Right kidney (tissue), 1 donor: Measurements from ENCODE around the gene ELL.

Experiments used
- DNase-seq: peaks from one replicate; pipeline ENCODE4 v3.0.0-alpha.2; 2016

The ELL gene

DNA sequence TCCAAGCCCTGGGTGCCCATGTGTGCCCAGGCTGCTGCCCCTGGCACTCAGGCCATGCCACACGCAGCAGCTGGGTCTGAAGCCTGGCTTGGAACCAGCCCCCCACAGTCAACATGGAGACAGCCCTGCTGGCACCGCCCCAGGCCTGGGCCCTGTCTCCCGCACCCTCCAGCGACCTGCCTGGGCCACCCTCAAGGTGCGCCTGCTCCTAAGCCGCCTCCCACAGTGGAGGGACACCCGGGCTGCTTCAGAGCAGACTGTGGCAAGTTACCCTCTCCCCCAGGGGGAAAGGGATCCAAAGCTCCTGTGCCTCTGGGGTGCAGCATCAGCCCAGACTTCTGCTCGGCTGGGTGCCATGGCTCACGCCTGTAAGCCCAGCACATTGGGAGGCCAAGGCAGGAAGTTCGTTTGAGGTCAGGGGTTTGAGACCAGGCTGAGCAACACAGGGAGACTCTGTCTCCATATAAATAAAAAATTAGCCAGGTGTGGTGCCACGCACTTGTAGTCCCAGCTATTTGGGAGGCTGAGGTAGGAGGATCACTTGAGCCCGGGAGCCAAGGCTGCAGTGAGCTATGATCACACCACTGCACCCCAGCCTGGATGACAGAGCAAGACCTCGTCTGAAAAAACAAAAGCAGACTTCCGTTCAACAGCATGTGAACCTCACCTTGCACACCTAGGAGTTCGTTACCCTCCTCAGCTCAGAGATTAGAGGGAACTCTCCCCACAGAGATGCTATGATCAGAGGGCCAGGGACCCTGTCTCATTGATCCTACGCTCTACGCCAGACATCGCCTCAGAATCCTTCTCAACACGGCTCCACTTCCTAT is 15.6 kb downstream of the ELL start:
- DNase-seq, result no peak

DNA sequence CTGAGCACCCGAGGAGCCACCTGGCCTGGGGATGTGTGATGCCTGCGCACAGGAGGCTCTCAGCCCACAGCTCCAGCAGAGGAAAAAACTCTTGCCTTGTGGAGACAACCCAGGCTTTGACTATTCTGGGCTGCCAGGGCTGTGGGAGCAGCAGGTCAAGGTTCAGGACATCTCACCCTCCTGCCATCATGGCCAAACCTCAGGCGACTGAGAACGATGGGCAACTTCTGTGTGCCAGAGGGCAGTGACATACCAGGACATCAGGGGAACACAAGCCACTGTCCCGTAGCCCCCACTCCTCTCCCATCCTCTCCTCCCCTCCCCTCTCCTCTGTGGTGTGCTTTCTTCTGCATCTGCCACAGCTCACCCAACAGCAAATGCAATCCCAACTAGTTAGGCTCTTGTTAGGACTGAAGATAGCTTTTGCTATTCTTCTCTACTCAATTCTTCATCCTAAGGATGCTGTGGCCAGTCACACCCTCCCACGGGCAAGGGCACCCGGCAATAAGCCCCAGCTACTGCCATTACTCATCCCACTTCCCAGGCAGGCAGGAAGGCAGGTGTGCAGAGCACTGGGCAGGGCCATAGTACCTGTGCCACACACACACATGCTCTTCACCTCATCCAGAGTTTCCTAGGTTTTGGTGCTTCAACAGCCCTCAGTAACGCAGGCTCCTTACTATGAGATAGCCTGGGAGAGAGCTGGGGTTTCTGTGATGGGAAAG is 16.8 kb downstream of the ELL start:
- no peak for DNase-seq

DNA sequence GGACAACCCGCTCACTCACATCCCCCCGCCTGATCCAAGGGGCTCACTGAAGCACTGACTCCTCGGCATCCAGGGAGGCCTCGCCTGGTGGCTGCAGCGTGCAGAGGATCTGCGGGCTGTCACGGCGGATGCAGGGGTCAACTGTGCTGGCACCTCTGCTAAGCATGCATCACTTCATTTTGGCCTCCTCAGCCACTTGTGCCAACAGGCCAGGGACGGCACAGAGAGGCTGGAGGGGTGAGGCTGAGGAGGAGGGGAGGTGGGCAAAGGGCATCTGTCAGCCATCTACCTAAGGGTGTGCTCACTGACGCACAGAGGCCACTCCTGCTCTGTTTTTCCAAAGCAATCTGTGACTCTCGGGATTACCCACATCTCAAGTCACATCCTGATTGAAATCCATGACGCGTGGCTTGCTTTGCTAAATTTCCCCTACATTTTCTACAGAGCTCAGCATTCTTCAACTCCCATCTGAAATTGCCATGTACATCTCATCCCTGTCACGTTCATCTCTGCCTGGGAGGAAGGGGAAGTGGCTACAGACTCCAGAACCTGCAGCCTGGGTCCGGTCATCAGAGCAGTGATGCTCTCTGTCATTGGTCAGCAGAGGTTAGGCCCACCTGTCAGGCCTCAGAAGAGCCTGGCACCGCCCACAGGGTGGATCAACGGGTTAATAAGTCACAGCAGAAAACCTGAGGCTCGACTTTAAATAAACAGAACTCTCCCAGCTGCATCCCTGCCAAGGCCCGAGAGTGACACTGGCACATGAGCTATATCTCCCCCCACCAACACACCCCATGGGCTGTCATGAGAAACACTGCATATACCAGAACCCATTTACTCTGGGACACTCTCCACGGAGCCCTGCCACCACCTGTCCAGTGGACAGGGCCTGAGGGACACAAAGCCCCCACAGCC is 17.6 kb downstream of the ELL start:
- DNase-seq, result peak; percentile 50

DNA sequence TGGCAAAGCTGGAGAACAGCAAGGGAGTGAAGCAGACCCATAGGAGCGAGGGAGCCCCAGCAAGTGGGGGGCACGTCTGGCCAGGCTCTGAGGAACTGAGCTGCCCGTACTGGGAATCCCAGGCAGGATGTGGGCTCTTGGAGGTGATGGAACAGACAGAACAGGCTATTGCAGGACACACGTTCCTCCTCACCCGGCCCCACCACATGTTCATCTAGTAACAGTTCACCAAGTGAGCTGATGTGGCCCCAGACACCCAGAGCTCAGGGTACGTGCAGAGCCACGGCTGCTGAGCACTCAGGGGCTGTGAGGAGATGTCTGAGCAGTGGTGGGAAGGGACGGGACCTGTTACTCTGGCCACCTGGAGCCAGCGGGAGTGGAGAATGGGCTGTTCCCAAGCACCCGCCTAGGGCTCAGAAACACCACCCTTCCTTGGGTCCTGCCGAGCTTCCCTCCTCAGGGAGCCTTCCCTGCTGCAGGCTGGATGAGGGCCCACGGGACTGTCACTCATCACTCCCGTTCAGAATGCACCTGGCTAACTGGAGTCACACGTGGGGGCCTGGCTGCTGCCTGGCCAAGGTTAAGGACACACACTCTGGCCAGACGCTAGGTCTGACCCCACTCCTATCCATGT is 18.4 kb downstream of the ELL start:
- no peak for DNase-seq

GRCh38 chr19:18502638-18503294 is 19.1 kb downstream of the ELL start:
- DNase-seq, result no peak

GRCh38 chr19:18502246-18502637 is 19.6 kb downstream of the ELL start:
- DNase-seq, result no peak

DNA sequence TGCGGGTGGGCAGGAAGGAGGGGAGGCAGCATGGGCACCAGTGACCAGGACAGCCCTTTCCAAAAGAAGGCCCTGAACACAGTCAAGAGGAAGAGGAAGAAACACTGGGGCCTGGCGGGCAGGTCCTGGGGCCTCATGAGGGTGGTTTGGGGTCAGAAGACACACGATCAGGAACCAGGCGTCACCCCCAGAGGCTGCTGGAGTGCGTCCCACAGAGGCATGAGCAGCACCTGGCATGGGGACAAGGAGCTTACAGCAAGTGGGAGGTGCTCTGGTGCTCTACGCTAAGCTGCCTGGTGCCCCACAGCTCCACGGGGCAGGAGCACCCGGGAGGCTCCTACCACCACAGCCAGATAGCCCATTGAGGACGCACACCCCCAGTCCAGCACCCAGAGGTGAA is 20.0 kb downstream of the ELL start:
- DNase-seq, result no peak

DNA sequence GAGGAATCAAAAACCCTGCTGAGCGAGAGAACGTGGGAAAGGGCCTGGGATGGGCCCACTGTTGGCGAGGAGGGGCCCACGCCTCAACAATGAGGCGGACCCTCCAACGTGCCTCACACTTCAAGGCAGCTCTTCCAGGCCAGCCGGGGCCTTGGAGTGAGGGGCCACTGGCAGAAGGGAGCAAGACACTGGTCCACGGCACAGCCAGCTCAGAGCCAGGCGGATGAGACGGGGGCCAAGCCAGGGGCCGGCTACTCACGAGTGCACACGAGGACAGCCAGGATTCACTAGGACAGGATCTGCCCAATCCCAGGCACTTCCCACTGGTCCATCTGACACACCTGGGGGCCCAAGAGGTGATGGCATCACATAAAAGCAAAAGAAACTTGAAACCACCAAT is 20.5 kb downstream of the ELL start:
- no peak for DNase-seq

DNA sequence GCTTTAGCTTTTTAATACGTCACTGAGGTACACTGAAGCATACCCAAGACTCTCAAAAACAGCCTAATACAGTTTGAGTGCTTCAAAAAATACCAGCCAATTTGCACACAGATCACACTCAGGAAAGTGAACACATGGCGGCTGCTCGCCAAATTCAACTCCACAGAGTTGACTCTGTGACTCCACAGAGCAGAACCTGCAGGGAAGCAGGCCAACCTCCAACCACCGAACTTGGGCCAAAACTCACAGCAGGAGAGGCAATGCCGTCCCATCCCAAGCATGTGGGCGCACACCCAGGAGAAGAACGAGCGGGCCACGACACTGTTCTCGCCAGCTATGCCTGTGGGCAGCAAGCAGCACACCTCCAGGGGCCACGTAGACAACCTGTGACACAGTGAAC is 21.1 kb downstream of the ELL start:
- no peak for DNase-seq

DNA sequence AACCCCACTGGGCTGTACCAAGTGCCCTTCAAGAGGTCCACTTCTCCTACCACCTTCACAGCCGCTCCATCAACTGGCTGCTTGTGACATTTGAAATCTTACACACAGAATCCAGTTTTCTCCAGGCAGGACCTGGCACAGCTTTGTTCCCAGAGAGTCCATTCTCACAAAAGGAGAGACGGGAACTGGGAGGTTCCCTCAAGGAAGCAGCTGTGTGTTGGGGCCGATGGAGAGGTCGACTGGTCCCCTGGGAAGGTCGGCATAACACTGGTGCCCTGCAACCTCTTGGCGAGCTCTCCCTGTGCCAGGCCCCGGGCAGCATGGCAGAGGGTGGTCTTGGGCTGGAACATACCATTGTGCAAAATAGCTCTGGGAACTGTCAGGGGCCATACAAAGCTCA is 21.5 kb downstream of the ELL start:
- no peak for DNase-seq

DNA sequence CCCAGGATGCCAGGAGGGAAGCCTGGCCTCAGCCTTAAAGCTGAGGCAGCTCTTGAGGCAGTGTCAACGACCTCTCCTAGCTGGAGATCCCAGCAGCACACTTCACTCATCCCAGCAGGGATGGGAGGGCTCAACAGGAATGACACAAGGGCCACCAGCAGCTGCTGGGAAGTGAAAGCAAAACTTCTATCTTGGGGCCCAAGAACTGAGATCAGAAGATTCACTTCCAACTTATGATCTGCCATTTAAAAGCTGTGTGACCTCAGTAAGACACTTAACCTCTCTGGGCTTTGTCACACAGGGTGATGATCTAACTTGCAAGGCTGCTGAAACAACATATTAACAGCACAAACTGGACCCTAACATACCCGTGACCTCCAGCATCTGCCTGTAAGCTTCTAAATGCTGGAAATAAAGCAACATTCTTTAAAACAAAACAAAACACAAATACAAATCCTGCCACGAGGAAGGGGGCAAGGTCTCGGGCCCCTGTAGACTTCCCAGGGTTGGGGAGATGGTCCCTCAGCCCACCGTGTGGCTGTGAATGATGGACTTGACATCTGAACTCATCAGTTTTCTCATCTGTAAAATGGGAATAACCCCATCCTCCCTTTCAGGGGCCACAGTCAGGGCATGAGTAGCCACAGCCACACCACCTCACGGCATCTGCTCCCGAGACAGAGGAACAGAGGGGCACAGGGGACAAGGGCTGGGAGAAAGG is 22.7 kb downstream of the ELL start:
- DNase-seq, result no peak

DNA sequence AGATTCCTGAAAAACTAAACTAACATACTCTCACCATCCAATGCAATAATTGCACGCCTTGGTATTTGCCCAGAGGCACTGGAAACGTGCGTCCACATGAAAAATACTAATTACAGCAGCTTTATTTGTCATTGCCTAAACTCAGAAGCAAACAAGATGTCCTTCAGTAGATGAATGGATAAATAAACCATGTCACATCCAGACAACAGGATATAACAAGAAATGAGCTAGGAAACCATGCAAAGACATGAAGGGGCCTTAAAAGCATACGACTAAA is 25.0 kb downstream of the ELL start:
- no peak for DNase-seq

DNA sequence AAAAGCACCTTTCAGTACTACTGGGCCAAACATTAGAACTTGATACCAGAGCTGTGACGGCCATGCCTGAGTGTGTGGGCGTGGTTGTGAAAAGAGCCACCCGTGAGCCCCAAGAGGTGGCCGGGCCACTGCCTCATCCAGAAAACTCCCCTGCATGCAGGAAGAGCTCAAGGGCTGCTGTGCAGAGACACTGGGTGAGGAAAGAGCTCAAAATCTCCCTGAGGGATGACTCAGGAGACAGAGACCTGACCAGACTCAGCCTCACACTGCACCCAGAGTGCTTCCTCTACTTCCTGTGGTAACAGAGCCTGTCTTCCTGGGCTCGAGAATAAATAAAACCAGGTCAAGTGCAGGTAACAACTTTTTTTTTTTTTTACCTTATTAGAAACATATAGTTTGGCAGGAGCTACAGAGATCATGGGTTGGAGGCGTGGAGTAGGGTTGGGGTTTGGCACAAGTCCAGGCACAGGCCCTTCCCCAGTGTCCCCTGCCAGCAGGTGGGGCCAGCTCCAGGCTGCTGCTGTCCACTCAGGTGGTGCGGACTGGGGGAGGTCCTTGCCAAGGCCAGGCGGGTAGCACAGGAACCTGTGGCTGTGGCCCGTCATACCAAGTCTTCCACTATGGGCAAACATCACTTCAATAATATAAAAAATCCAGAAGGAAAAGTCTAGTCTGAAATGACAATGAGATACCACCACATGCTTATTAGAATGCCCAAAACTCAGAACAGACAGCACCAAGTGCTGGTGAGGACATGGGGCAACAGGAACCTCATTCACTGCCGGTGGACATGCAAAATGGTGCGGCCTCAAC is 25.5 kb downstream of the ELL start:
- DNase-seq, result no peak

- no peak for DNase-seq
These were observed 26.5 kb downstream of the ELL start for GRCh38 chr19:18495204-18495911.

DNA sequence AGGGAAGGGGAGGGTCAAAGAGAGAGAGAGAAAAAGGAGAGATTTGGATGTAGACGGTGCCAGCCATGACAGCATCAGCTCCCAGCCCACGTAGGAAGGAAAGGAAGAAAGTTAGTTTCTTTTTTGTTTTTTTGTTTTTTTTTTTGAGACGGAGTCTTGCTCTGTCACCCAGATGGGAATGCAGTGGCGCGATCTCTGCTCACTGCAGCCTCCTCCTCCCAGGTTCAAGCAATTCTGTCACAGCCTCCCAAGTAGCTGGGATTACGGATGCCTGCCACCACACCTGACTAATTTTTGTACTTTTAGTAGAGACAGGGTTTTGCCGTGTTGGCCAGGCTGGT is 27.6 kb downstream of the ELL start:
- no peak for DNase-seq

GRCh38 chr19:18493440-18494266 is 28.2 kb downstream of the ELL start:
- no peak for DNase-seq

- no peak for DNase-seq
These were observed 29.6 kb downstream of the ELL start for GRCh38 chr19:18491995-18492953.

GRCh38 chr19:18490728-18491127 is 31.1 kb downstream of the ELL start:
- no peak for DNase-seq
